ENCODE measurements around the gene ARL2.

DNA sequence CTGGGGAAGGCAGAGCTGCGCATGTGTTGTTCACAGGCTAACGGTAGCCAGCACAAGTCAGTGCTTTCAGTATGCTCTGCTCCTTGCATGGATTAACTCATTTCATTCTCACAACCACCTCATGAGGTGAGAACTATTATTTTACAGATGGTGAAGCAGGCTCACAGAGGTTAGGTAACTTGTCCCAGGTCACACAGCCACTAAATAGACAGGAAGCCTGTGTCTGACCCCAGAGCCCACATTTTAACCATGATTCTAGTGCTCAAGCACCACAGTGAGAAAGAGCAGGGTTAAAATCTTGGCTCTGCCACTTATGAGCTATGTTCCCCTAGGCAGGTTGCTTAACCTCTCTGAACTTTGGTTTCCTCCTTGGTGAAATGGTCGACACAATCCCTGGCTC lies 7.0 kb downstream of the ARL2 start:
- TF ChIP-seq EZH2 (IDR thresholded peaks at IDR 0.05) = no peak
- no peak for TF ChIP-seq FOXP2 (optimal IDR thresholded peaks at IDR 0.05; ENCODE audit: control extremely low read depth, extremely low read length, insufficient read depth)

Data from SK-N-MC (cell line).